CD4-positive, alpha-beta T cell treated with Interleukin-1 beta for 1 hour (primary cell): ENCODE data around the gene LRRC42.

Experiments used
- DNase-seq, 2 donors: peaks; one replicate each; pipeline ENCODE4 v3.0.0-alpha.2; 2020 to 2022

The LRRC42 gene, protein sequence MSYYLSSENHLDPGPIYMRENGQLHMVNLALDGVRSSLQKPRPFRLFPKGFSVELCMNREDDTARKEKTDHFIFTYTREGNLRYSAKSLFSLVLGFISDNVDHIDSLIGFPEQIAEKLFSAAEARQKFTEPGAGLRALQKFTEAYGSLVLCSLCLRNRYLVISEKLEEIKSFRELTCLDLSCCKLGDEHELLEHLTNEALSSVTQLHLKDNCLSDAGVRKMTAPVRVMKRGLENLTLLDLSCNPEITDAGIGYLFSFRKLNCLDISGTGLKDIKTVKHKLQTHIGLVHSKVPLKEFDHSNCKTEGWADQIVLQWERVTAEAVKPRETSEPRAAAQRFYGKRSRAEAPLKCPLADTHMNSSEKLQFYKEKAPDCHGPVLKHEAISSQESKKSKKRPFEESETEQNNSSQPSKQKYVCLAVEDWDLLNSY

DNA sequence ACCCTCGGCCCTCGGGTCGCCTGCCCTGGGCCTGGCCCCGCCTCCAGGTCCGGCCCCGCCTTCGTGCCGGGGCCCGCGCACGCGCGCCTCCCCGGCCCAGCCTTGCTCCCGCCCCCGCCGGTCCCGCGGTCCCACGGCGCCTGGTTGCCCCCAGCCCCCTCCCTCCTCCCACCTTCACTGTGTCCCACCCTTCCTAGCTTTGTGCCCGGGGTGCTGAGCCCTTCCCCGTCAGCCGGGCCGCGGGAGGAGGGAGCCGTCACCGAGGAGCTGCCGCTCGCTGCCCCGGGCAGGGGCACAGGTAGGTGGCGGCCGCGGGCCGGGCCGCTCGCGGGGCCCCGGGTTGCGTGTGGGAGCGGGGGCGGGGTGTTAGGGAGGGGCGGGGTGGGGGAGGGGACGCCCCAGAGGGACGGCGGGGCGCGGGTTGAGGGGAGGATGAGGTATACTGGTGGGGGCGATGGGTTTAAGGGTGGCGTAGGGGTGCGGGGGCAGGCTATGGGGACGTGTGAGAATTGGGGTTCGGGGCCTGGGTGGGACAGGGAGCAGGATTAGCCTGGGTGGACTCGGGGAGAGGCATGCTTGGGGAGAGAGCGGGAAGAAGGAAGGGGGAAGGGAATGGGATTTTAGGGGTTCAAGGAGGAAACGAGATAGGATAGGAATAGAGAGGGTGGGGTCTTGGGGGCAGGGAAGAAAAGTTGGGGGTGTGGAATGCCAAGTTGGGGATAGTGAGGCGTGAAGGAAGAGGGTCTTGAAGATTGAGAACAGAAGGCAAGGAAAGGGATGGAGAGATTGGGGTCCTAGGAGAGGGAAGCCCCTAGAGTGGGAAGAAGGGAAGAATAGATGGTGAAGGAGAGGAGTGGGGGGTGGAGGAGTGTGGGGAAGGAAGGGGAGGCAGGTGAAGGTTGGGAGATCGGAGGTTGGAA is at the start of gene LRRC42:
LRRC42 (plus strand) TSS at position 99 of the 920 bp plus-strand sequence. CDS start 5,650 bp downstream, outside the sequence.
- no peak for DNase-seq

DNA sequence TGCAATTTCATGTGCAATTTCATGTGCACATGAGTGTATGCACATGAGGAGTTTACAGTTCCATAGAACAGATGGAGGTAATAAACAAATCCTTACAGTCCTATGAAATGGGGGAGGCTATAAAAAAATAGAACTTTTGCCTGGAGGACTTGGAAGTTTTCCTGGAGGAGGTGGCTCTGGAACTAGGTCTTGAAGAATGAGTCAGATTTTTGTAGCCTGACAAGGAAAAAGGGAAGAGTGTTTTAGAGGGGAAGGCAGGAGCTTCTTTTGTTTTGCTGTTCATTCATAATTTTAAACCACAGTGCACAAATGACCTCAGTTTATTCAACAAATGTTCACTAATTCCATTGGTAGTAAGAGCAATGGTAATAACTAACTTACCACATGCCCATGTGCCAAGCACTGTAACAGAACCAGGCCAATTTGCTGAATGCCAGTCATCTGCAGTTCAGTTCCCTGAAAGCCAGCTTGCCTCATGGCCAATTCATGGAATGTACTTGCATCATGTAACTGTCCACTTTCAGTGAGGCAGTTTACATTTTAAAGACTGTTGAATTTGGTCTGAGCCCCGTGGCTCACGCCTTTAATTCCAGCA is 49.4 kb upstream of the LRRC42 start:
- DNase-seq: no peak

DNA sequence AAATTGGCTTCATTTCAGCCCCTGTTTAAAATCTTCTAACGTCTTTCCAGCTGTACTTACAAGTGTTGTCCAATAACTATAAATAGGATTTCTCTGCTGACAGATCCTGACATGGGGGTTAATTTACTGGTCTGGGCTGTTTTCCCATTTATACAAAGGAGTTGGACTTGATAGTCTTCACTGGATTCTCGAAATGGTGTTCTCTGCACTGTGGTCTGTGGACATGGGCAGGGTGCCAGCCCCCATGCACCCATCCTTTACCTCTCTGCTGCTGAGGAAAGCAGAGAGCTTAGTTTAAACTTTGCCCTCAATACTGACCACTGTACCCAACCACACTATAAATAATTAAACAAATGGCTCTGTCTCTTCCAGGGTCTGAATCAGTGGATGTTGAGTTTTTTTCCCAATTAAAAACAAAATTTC is 46.9 kb upstream of the LRRC42 start:
- no peak for DNase-seq

DNA sequence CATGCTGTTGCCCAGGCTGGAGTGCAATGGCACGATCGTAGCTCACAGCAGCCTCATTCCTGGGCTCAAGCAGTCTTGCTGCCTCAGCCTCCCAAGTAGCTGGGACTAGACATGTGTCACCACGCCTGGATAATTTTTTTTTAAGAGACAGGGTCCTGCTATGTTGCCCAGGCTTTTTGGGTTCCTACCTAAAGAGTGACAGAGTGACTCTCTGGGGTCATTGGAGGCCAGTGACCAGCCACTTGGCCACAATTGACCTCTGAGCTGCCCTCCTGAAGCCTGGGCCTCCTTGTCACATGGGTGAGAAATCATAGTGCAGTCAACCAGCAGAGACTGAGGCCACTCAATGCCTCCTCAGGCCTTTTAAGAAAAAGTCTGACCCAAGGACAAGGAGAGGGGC is 46.4 kb upstream of the LRRC42 start:
- DNase-seq: no peak

DNA sequence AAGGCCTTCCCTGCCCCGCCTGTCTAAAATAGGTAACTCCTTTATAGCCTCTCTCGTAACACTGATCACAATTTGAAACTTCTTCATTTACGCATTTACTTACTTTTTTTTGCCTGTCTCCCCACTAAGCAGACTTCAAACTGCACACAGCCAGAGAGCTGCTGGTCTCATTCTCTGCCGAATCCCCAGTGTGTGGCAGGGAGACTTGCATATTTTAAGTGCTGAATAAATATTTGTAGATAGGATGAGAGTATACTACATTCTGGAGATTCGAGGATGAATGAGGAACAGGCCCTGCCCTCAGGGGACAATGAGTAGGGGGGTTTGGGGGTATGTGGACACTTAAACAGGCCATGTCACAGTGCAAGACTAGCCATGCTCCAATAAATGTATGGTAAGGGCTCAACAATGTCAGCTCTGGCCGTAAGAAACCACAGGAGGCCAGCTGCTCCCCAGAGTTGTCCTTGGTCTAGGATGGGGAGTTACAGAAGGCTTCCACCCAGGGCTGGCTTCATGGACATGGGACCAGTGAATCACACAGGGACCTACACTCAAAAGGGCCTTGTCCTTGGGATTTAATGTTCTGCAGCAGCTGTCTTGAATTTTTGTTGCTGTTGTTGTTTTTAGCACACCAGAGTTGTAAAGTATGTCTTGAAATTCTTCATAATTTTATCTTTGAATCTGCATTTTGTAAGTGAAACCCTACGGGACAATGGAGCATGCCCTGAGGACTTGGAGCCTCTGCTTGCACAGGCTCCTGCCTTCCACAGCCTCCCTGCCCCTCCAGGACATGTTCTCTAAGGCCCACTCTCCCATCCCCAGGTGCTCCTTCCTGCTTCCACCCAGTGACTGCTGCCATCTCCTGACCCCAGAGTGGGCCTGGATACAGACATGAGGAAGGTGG is 43.7 kb upstream of the LRRC42 start:
- no peak for DNase-seq

DNA sequence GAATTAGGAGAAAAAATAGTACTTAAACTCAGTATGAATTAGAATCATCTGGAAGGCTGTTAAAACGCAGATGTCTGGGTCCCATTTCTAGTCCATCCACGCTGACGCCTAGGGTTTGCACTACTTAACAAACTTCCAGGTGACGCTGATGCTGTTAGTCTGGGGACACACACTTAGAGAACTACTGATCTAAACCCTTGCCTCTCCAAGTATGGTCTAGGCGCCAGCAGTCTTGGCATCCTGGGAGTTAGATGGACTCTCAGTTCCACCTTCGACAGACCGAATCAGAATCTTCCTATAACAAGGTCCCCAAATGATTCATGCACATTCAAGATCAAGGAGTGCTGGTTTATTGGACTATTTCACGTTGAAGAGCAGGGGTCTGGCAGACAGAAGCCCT is 40.6 kb upstream of the LRRC42 start:
- DNase-seq: no peak

DNA sequence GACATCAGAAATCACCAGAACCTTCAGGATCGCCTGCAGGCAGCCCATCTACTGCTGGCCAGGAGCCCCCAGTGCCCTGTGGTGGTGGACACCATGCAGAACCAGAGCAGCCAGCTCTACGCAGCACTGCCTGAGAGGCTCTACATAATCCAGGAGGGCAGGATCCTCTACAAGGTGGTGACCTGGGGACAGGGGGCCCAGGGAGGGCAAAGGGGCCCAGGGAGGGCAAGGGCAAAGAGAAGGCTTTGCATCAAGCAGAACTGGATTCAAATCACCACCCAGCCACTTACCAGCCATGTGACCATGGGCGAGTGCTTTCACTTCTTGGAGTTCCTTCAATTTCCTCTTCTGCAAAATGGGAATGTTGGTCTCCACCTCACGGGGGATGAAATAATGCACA is 40.0 kb upstream of the LRRC42 start:
- DNase-seq: no peak

DNA sequence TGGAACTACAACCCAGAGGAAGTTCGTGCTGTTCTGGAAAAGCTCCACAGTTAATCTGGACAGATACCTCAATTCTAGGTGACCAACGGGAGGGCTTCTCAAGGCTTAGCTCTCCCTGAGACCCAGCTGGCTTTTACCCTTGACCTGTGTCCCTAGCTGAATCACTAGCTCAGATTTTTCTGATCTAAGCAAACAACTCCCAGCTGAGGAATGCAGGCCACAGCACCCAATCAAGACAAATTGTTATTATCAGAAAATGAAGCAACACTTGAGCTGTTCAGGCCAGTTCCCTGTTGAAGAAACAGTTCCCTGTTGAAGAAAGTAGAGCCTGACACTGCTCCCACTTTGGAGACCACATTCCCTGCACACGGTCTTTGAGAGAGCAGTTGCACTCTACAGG is 36.2 kb upstream of the LRRC42 start:
- no peak for DNase-seq

DNA sequence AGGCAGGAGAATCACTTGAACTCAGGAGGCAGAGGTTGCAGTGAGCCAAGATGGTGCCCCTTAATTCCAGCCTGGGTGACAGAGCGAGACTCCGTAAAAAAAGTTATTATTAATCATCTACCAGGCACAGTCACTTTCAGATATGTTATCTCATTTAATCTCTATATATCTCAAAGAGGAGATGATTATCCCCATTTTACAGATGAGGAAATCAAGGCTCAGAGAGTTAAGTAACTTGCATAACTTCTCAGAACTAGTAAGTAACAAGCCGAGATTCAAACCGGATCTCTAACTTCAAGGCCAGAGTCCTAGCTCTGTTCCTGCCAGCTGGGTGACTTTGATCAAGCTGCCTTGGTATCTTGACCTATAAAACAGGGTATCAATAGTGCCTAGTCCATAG is 34.7 kb upstream of the LRRC42 start:
- no peak for DNase-seq

DNA sequence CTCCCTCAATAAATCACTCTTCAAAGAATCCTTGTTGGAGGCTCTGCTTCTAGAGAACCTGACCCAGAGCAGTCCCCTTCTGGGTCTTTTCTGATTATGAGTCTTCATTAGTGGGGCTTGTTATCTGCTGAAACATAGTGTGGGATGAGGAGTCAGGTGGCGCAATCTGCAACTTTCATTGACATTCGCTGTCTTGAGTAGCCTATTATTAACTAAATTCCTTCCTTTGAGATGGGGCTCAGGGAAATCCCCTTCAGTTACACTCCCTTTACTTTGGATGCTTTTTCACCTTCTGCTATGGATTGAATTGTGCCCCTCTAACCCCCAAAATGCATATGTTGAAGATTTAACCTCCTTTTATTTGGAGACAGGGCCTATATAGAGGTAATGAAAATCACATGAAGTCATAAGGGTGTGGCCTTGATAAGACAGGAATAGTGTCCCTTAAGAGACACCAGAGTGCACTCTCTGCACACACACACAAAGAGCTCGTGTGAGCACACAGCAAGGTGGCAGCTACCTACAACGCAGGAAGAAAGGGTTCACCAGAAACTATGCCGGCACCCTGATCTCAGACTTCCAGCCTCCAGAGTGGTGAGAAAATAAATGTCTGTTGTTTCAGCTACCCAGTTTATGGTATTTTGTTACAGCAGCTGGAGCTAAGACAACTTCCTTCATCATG is 32.7 kb upstream of the LRRC42 start:
- DNase-seq: no peak

DNA sequence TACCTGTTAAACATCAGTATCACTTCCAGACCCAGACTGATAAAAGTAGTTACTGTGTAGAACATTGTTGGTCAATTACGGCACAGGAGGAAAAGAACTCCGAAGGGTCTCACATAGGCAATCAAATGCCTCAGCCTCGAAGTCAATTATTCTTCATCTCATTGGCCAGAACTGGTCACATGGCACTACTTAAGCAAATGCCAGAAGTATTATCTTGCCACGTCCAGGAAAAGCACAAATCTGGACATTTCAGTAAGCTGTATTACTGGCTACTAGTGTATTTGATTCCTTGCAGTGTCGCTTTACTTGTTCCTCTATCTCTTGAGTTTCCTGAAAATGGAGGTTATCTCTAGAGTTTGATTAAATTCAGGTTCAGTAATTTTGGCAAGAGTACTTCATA is 27.8 kb upstream of the LRRC42 start:
- no peak for DNase-seq

DNA sequence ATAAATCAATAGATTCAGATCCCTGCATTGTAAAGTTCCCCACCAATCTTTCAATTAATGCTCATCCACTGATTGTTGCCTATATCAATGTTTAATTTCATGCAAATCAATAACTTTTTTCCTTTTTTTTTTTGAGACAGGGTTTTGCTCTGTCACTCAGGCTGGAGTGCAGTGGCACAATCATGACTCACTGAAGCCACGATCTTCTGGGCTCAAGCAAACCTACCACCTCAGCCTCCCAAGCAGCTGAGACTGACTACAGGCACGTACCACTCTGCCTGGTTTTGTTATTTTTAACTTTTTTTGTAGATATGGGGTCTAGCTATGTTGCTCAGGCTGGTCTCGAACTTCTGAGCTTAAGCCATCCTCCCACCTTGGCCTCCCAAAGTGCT is 26.5 kb upstream of the LRRC42 start:
- DNase-seq: no peak

DNA sequence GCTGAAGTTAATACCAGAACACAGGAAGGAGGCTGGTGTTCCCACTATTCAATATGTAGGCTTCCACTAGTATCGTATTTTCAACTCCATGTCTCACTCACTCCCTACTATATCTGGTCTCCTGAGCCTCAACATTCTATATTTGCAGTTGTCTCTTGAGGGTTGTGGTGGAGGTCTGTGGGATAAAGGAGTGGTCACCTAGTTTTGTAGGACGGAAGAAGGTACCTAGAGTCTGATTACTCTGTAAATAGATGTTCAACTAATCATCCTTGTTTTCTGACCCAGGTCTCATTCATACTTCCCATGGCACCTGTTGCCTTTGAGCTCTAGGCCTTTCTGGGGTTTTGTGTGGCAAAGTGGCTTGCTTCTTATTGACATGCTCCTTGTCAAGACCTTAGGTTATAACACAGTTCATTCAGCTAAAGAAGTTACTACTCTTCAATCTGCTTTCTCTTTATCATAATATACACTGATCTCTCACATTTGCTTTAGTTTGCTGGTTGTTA is 18.7 kb upstream of the LRRC42 start:
- DNase-seq: no peak

DNA sequence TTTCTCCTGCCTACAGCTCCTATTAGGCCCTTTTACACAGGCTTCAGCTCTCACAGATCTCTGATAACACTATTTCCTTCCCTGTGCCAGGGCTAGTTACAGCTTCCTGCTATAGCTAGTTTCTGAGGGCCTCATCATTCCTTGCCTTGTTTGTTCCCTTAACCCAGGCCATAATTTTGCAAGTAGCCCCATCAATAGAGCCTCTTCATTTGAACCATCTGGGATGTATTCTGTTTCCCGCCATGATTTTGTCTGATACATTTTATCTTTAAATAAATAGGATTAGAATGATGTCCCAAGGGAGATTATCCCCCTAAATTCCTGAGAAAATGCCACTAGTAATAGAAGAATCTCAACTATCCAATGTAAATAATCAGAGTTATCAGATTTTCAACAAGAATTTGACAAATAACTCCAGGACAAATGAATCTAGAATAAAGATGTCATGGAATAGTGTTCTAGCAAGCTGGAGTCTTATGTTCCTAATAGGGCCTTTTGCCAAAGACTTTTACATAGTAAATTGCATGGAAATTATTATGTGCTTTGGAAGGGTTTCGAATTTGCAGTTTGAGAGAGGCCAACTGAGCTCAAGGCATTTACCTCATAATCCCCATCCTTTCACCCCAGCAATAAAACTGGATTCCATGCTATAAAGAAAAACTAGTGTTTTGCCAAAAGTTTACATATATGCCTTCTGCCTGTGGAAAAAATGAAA is 16.7 kb upstream of the LRRC42 start:
- DNase-seq: no peak

DNA sequence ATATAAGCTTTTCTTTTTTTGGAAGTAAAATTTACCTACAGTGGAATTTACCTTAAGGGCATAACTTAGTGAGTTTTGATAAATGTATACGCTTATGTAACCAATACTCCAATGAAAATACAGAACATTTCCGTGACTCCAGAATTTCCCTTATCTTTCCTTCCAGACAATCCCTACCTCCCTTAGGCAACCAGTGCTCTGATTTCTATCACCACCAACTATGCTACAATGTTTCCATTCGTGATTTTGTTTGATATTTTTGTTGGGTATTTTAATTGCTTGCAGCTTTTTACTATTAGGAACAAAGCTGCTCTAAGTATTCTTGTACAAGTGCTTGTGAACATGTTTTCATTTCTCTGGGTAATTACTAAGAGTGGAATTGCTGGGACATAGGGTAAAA is 15.2 kb upstream of the LRRC42 start:
- no peak for DNase-seq

DNA sequence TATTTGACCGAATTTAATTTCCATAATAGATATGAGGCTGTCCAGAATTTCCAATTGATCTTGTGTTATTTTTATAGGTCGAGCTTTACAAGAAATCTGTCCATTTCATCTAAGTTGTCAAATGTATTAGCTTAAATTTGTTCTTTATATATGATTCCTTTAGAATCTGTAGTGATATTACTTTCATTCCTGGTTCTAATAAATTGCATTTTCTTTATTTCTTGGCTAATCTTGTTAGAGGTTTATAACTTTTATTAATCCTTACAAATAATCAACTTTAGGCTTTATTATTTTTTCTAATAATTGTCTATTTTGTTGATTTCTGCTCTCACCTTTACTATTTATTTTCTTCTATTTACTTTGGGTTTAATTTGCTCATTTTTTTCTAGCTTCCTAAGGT is 14.6 kb upstream of the LRRC42 start:
- no peak for DNase-seq

DNA sequence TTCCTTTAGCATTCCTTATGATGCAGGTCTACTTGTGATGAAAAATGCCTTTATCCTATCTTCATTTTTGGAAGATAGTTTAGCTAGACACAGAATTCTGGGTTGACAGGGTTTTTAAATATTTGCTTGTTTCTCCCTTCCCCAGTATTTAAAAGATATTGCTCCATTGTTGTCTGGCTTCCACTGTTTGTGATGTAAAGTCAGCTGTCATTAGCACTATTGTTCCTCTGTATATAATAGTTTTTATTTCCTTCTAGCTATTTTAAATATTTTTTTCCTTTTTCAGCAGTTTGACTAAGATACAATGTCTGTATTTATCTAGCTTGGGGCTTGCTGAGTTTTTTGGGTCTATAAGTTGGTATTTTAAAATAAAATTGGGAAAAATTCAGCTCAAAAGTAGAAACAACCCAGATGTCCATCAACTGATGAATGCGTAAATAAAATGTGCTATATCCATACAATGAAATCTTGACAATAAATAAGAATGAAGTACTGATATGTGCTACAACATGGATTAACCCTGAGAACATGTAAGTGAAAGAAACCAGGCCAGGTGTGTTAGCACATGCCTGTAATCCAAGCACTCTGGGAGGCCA is 11.9 kb upstream of the LRRC42 start:
- DNase-seq: no peak

DNA sequence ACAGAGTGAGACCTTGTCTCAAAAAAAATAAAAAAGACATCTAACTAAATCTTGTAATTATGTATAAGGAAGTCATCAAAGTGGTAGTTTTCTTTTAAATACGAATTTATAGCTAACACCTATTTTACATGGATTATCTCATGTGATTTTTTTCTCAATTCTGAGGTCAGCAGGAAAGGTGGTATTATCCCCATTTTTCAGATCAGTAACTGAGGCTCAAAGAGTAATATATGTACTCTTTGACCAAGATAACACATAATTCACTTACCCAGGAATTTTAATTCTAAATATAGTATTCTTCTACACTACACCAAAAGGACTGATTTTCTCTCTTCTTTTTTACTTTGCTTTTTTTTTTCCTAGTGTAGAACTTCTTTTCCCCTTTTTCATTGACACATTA is 9.7 kb upstream of the LRRC42 start:
- DNase-seq: no peak

DNA sequence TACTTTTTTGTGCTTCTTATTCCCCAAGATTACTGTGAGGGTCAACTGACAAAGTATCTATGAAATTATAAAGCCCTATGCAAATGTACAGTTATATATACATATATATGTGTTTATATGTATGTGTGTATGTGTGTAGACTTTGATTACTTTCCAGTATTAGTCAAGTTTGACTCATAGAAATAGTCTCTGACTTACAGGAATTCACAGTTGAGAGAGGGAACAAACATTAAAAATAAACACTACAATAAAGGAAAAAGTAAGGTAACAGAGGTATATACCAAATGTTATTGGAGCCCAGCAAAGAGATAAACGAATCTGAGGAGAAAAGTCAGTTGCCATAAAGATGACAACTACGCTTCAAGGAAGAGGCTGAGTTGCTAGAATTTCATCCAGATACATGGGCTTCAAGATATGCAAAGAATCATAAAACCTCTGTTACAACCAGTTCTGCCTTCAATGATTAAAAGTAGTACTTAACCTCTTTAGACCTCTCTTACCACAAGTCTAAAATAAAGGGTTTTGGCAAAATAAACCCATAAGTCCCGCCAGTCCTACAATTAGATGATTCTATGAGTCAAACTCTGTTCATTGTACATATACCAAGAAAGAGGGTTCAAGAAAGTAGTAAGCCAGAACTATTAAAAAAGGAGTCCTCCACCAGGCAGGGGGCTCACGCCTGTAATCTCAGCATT is 7.9 kb upstream of the LRRC42 start:
- DNase-seq: no peak
